HFFc6 (cell line): ENCODE data around the gene BOK. TPM values are rescaled to one million over a fixed set of nuclear protein-coding genes. Genes with fewer than 3 reads are reported as not detected.
"Not testable (repeated sequence)": the region's sequence is repeated elsewhere in the genome, so short reads cannot be mapped to it uniquely, and the experiment has no call there.

Experiments used
- DNase-seq: peaks from one replicate; pipeline ENCODE4 v3.0.0-alpha.2; 2018
- H3K27ac Mint-ChIP-seq: 2 replicates; pipeline ENCODE4 v1.8.0; 2020; ENCODE audit warnings: mild to moderate bottlenecking, mixed read lengths
- H3K27me3 Mint-ChIP-seq: 2 replicates; pipeline ENCODE4 v1.8.0; 2021; ENCODE audit warnings: mild to moderate bottlenecking, moderate library complexity, mixed read lengths; ENCODE audit not compliant: insufficient read depth
- H3K36me3 Mint-ChIP-seq: 2 replicates; pipeline ENCODE4 v1.8.0; 2021; ENCODE audit warnings: low read depth, mixed read lengths
- H3K4me1 Mint-ChIP-seq: 2 replicates; pipeline ENCODE4 v1.8.0; 2020; ENCODE audit warnings: low read depth, mixed read lengths
- H3K4me3 Mint-ChIP-seq: 2 replicates; pipeline ENCODE4 v1.8.0; 2020; ENCODE audit warnings: mild to moderate bottlenecking, moderate library complexity, mixed read lengths
- H3K9me3 Mint-ChIP-seq: 2 replicates; pipeline ENCODE4 v1.8.0; 2020; ENCODE audit warnings: mild to moderate bottlenecking, mixed read lengths
- total RNA-seq, 6 experiments: library from RNA; stranded (reverse); fragmentation: NEBNext Ultra II Directional; extraction: Animal tissue kit (Norgen Biotek cat#: 25700); gene quantifications; 2 replicates in 1 of 6; 3 replicates in 5 of 6; pipeline ENCODE4 v1.2.3, GENCODE V29; 2021
- TF ChIP-seq, protein P1 (sequence below): fragments of 200-600 bp; sonication (generic); IDR thresholded peaks from 2 replicates; pipeline ENCODE4 v1.5.0; 2021; ENCODE audit warnings: antibody characterized with exemption, mild to moderate bottlenecking

The BOK gene
- total RNA-seq, 6 experiments from 2014 or later, result 26.3 to 42.4 (median 29.1) TPM

DNA sequence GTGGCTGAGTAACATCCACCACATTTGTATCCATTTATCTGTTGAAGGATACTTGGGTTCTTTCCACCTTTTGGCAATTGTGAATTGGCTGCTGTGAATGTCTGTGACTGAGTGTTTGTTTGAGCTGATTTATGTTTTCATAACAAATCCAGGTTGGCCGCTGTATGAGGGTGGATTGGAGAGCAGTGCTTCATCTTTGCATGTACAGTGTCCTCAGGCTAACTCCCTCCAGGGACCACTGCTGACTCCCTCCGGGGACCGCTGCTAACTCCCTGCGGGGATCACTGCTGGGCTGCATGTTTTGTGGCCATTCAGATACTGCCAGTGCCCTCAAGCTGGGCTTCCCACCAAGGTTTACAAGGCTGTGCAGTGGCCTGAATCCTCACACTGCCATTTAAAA is 10.2 kb downstream of the BOK start:
- Mint-ChIP-seq H3K4me3 (no peak overlapping the region), H3K27ac (no peak overlapping the region), H3K4me1 (no peaks in the 10 kb centered on the region), H3K36me3 (peaks cover 11% of the 10 kb centered on the region; the same call in 1 of the 2 replicates), H3K27me3 (peaks cover 4% of the 10 kb centered on the region), H3K9me3 (no peaks in the 10 kb centered on the region)
- TF ChIP-seq, protein P1, sequence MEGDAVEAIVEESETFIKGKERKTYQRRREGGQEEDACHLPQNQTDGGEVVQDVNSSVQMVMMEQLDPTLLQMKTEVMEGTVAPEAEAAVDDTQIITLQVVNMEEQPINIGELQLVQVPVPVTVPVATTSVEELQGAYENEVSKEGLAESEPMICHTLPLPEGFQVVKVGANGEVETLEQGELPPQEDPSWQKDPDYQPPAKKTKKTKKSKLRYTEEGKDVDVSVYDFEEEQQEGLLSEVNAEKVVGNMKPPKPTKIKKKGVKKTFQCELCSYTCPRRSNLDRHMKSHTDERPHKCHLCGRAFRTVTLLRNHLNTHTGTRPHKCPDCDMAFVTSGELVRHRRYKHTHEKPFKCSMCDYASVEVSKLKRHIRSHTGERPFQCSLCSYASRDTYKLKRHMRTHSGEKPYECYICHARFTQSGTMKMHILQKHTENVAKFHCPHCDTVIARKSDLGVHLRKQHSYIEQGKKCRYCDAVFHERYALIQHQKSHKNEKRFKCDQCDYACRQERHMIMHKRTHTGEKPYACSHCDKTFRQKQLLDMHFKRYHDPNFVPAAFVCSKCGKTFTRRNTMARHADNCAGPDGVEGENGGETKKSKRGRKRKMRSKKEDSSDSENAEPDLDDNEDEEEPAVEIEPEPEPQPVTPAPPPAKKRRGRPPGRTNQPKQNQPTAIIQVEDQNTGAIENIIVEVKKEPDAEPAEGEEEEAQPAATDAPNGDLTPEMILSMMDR, result no peak
- no peak for DNase-seq

DNA sequence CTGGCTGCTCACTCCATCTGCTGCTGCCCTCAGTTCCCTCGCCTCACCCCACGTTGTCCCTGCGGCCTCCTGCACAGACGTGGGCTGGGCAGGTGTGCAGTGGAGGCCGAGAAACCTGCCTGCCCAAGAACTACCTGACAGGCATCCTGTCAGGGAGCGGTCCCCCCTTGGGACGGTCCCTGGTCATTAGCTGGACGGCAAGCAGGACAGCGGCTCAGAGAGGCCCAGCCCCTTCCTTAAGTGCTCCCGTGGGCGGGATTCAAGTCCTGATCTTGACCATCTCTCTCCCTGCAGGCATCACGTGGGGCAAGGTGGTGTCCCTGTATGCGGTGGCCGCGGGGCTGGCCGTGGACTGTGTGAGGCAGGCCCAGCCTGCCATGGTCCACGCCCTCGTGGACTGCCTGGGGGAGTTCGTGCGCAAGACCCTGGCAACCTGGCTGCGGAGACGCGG is 11.3 kb downstream of the BOK start:
- DNase-seq, result no peak
- H3K36me3 Mint-ChIP-seq, result peaks cover 11% of the 10 kb centered on the region; the same call in 1 of the 2 replicates

DNA sequence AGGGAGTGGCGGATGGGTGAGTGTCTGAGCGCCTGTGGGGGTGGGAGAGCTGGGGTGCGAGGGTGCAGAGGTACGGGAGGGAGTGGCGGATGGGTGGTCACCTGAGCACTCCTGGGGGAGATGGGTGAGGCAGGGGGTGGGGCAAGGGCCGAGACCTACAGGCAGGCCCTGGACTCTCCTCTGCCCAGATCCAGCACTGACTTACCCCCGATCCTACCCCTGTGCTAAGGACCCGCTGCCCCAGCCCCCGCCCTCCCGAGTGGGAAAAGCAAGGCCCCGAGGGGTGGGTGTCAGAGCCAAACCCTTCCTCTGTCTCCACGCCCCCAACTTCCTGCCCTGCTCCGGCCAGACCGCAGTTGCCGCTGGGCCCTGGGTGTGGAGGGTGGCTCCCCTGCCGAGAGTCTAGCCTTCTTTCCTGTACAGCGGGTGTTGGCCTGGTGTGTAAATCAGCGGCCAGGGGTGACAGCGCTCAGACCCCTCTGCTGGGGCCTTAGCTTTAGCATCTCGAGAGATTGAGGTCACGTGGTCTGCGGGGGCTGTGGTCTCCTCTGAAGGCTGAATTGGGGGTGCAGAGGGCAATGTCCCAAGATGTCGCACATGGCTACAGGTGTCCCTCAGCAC is 12.5 kb downstream of the BOK start:
- H3K27me3 Mint-ChIP-seq, result peaks cover 8% of the 10 kb centered on the region
- no peak for DNase-seq
- H3K36me3 Mint-ChIP-seq, result peaks cover 11% of the 10 kb centered on the region; the same call in 1 of the 2 replicates
- H3K9me3 Mint-ChIP-seq, result no peaks in the 10 kb centered on the region
- no peaks in the 10 kb centered on the region for H3K4me1 Mint-ChIP-seq
- H3K4me3 Mint-ChIP-seq, result no peak overlapping the region
- H3K27ac Mint-ChIP-seq, result no peak overlapping the region
- TF ChIP-seq, protein P1, result no peak

More for the DNA sequence above, 11.3 kb downstream of the BOK start:
- Mint-ChIP-seq H3K4me1 (no peaks in the 10 kb centered on the region), H3K4me3 (no peak overlapping the region), H3K27ac (no peak overlapping the region), H3K27me3 (peaks cover 4% of the 10 kb centered on the region), H3K9me3 (no peaks in the 10 kb centered on the region)
- TF ChIP-seq, protein P1, result no peak

DNA sequence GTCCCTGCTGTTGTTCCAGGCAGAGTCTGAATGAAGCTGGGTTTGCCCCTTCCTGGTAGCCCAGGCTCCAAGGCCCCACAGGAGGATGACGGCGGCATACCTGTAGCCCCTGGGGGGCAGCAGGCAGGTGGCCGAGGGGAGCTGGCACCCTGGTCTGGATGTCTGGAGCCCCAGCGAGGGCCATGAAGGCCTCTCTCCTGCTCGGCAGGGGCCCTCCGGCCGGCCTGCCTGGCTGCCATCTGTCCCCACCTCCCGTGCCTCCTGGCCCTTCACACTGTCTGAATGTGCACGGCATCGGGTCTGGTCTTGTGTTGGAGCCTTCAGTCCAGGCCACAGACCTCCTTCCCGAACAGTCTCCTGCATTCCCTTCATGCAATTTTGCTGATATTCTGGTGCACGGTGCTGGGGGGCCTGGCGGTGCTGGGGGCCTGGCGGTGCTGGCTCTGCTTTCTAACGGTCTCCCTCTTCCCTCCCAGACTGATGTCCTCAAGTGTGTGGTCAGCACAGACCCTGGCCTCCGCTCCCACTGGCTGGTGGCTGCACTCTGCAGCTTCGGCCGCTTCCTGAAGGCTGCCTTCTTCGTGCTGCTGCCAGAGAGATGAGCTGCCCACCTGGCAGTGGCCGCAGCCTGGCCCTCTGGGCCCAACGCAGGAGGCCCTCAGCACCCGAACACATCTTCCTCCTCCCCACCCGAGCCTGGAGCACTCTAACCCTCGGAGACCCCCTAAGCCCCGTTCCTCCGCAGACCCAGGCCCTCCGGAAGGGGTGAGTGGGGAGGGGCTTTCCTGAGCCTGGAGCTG is 13.5 kb downstream of the BOK start:
- Mint-ChIP-seq H3K4me1 (no peaks in the 10 kb centered on the region), H3K9me3 (no peaks in the 10 kb centered on the region)

DNA sequence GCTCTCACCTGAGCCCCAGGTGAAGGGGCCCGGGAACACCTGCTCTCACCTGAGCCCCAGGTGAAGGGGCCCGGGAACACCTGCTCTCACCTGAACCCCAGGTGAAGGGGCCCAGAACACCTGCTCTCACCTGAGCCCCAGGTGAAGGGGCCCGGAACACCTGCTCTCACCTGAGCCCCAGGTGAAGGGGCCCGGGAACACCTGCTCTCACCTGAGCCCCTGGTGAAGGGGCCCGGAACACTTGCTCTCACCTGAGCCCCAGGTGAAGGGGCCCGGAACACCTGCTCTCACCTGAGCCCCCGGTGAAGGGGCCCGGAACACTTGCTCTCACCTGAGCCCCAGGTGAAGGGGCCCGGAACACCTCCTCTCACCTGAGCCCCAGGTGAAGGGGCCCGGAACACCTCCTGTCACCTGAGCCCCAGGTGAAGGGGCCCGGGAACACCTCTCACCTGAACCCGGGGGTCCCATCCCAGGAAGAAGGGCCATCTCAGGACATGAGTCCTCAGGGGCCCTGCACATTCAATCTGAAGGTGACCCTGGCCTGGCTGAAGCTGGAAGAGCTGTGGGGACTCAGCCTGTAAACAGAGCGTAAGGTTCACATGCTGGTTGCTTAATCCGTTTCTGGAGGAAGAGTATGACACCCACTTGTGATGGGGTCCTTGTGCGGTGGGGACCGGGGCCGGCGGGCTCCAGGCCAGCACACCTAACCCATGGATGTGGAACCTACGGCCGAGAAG is 14.5 kb downstream of the BOK start:
- Mint-ChIP-seq H3K27me3 (peaks cover 11% of the 10 kb centered on the region), H3K36me3 (peaks cover 11% of the 10 kb centered on the region; the same call in 1 of the 2 replicates)
- H3K4me3 Mint-ChIP-seq, H3K9me3 Mint-ChIP-seq, H3K4me1 Mint-ChIP-seq, H3K27ac Mint-ChIP-seq, DNase-seq: not testable (repeated sequence)

More for the DNA sequence above, 13.5 kb downstream of the BOK start:
- peaks cover 11% of the 10 kb centered on the region for H3K27me3 Mint-ChIP-seq
- no peak for DNase-seq
- no peak overlapping the region for H3K4me3 Mint-ChIP-seq
- TF ChIP-seq, protein P1, result no peak
- H3K36me3 Mint-ChIP-seq, result peaks cover 11% of the 10 kb centered on the region; the same call in 1 of the 2 replicates
- H3K27ac Mint-ChIP-seq, result no peak overlapping the region
